Type B pancreatic cell (in vitro differentiated cells): ENCODE results near the gene PDGFD. TPM values are rescaled to one million over a fixed set of nuclear protein-coding genes. Genes with fewer than 3 reads are reported as not detected.

Experiments used
- DNase-seq: peaks from one replicate; pipeline ENCODE4 v3.0.0; 2021; ENCODE audit warnings: mixed read lengths; ENCODE audit not compliant: unreplicated experiment; ENCODE audit errors: extremely low spot score
- H3K27ac Mint-ChIP-seq: 2 replicates; pipeline ENCODE4 v1.8.0; 2021; ENCODE audit warnings: mild to moderate bottlenecking, mixed read lengths
- H3K27me3 Mint-ChIP-seq: 2 replicates; pipeline ENCODE4 v1.8.0; 2021; ENCODE audit warnings: mixed read lengths
- H3K36me3 Mint-ChIP-seq: 2 replicates; pipeline ENCODE4 v1.8.0; 2021; ENCODE audit warnings: mixed read lengths
- H3K4me1 Mint-ChIP-seq: one replicate; pipeline ENCODE4 v1.8.0; 2021; ENCODE audit warnings: mixed read lengths; ENCODE audit not compliant: unreplicated experiment
- H3K4me3 Mint-ChIP-seq: 2 replicates; pipeline ENCODE4 v1.8.0; 2021; ENCODE audit warnings: mild to moderate bottlenecking, mixed read lengths
- H3K9me3 Mint-ChIP-seq: 2 replicates; pipeline ENCODE4 v1.8.0; 2021; ENCODE audit warnings: mixed read lengths
- total RNA-seq: library from RNA; stranded (reverse); gene quantifications from 2 replicates; pipeline ENCODE4 v1.2.1, GENCODE V29; 2021; ENCODE audit warnings: low replicate concordance
- TF ChIP-seq, protein P1 (sequence below): fragments of 200-600 bp; sonication (generic); conservative IDR thresholded peaks from 2 replicates; pipeline ENCODE4 v1.5.0; 2021; ENCODE audit warnings: antibody characterized with exemption, mild to moderate bottlenecking

Gene PDGFD
- total RNA-seq, 1 donor from 2014 or later = 17.8 TPM

DNA sequence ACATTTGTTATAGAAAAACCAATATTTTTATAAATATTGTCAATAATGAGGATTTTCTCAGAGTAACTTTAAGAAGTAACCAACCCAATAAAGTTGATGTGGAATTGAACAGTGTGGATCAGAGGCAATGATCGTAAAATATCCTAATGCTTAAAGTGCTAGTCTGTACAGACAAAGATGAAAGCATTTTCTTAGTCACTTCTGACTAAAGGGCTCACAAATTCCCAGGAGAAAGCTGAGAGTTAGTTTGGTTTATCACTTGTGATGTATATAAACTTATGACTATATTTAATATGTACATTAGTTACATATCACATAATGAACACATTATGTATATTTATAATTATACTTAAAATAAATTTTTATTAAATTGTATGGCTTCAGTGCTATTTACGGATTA is 152.9 kb downstream of the PDGFD start:
- H3K36me3 Mint-ChIP-seq = no peaks in the 10 kb centered on the region
- TF ChIP-seq, protein P1, sequence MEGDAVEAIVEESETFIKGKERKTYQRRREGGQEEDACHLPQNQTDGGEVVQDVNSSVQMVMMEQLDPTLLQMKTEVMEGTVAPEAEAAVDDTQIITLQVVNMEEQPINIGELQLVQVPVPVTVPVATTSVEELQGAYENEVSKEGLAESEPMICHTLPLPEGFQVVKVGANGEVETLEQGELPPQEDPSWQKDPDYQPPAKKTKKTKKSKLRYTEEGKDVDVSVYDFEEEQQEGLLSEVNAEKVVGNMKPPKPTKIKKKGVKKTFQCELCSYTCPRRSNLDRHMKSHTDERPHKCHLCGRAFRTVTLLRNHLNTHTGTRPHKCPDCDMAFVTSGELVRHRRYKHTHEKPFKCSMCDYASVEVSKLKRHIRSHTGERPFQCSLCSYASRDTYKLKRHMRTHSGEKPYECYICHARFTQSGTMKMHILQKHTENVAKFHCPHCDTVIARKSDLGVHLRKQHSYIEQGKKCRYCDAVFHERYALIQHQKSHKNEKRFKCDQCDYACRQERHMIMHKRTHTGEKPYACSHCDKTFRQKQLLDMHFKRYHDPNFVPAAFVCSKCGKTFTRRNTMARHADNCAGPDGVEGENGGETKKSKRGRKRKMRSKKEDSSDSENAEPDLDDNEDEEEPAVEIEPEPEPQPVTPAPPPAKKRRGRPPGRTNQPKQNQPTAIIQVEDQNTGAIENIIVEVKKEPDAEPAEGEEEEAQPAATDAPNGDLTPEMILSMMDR = no peak
- H3K9me3 Mint-ChIP-seq = peaks cover 9% of the 10 kb centered on the region
- DNase-seq = no peak
- no peak overlapping the region for H3K4me3 Mint-ChIP-seq
- H3K4me1 Mint-ChIP-seq = no peaks in the 10 kb centered on the region
- no peak overlapping the region for H3K27ac Mint-ChIP-seq
- H3K27me3 Mint-ChIP-seq = no peaks in the 10 kb centered on the region

DNA sequence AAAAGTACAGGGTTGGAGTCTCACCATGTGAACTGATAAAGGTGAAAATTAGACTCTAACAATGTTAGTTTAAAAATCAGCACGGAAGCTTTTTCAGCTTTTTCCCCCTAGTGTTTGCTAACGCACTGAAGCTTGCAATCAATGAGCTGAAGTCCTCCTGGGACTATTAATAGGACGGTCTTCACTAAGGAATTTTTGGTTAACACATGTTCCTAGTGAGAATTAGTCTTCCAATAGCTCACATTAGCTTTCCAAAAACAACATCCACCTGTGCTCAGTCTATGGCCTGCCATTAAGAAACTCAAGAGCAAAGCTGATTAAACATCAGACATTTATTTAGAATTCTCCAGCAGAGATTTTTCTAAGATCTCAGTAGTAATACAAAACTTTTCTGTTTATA is 154.2 kb downstream of the PDGFD start:
- H3K36me3 Mint-ChIP-seq = no peaks in the 10 kb centered on the region
- TF ChIP-seq, protein P1 = peak; percentile 35
- H3K4me3 Mint-ChIP-seq = no peak overlapping the region
- H3K4me1 Mint-ChIP-seq = no peaks in the 10 kb centered on the region
- H3K27me3 Mint-ChIP-seq = no peaks in the 10 kb centered on the region
- DNase-seq = no peak
- H3K27ac Mint-ChIP-seq = no peak overlapping the region
- peaks cover 9% of the 10 kb centered on the region for H3K9me3 Mint-ChIP-seq

DNA sequence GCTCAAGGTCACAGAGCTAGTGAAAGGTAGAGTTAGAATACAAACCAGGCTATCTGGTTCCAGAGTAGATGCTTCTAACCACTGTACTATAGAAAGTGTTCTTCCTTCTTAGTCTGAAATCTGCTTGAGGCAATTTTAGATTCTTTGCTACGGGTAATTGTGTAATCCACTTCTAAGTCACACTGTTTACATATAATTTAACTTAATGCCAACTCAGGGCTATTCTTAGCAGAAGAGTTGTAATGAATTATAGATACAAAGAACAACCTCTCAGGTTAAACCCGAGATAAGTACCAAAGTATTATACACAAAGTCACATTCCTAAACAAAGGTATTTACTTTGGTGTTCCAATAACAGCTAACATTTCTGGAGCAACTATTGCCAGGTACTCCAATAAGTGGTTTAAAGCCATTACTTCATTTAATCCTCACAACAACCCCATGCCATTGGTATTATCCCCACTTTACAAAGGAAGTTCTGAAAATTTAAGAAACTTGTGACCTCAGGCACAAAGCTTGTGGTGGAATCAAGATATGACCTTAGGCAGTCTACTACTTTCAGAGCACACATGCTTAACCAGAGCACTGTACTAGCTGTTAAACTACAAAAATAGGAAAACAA is 158.6 kb downstream of the PDGFD start:
- TF ChIP-seq, protein P1 = no peak
- Mint-ChIP-seq H3K4me1 (no peaks in the 10 kb centered on the region), H3K4me3 (no peak overlapping the region), H3K27me3 (no peaks in the 10 kb centered on the region), H3K36me3 (peaks cover 3% of the 10 kb centered on the region), H3K9me3 (no peaks in the 10 kb centered on the region), H3K27ac (no peak overlapping the region)
- no peak for DNase-seq

DNA sequence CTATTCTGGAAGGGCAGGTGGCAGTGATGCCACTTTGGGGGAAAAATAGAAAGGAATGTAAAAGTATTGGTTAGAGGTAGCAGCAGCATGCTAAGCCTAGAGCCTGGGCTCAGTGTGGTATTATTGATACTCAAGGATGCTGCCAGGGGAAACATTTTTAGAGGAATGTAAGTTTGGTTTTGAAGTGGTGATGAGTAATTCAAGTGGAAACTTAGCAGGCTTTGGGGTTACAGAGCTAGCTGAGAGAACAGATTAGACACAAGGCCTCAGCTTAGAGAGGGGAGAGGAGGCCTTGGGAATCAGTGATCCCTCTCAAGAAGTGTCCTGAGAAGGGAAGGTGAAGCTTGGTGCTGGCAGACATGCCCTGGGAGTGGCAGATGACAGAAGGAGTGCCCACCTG is 160.5 kb downstream of the PDGFD start:
- H3K27ac Mint-ChIP-seq = no peak overlapping the region
- no peak for DNase-seq
- TF ChIP-seq, protein P1 = no peak
- no peaks in the 10 kb centered on the region for H3K4me1 Mint-ChIP-seq
- peaks cover 8% of the 10 kb centered on the region for H3K36me3 Mint-ChIP-seq
- no peaks in the 10 kb centered on the region for H3K27me3 Mint-ChIP-seq
- H3K9me3 Mint-ChIP-seq = no peaks in the 10 kb centered on the region
- H3K4me3 Mint-ChIP-seq = no peak overlapping the region

DNA sequence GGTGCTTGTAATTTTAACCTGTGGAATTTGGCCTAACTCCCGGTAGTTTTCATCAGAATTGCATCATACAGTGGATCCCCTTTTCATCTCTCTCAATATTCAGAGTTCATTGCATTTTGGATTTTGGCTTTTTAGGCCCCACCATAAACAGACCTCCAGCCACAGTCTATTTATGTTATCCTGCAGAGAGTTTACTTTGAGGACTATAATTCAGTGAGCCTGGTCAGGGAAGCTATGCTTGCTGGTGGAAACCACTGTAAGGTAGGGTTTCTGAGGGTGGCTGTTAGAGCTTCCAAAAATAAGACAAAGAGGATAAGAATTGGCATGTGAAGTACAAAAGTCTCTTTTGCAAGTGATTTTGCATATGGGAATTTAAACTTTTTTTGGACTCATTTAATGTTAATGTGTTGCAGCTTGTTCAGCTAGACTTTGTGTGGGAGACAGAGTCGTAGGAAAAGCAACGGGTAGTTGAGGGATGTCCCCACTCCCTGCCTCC is 162.3 kb downstream of the PDGFD start:
- TF ChIP-seq, protein P1 = no peak
- no peaks in the 10 kb centered on the region for H3K9me3 Mint-ChIP-seq
- H3K27ac Mint-ChIP-seq = no peak overlapping the region
- H3K27me3 Mint-ChIP-seq = no peaks in the 10 kb centered on the region
- no peak overlapping the region for H3K4me3 Mint-ChIP-seq
- H3K4me1 Mint-ChIP-seq = no peaks in the 10 kb centered on the region
- DNase-seq = no peak
- H3K36me3 Mint-ChIP-seq = peaks cover 8% of the 10 kb centered on the region
